Measurements from ENCODE around the gene RFXAP. TPM values are rescaled to one million over a fixed set of nuclear protein-coding genes. Genes with fewer than 3 reads are reported as not detected.
A peak's percentile ranks its signal among the peaks of the same experiment; 100 is the strongest.

Gene RFXAP
- polyA plus RNA-seq, 4 donors = 14.5 to 28.4 (median 17.8) TPM

GRCh38 chr13:36815062-36815461 is 4.0 kb upstream of the RFXAP start:
- no peak for DNase-seq (ENCODE audit: low read depth in 4 of 4, low spot score in 3 of 4)

- DNase-seq (ENCODE audit: low read depth in 4 of 4, low spot score in 3 of 4) = no peak
Observed at GRCh38 chr13:36817996-36818803, 822 bp upstream of the RFXAP start.

GRCh38 chr13:36819739-36820090 is 693 bp downstream of the RFXAP start:
- no peak for DNase-seq (ENCODE audit: low read depth in 4 of 4, low spot score in 3 of 4)

- DNase-seq (ENCODE audit: low read depth in 4 of 4, low spot score in 3 of 4) = no peak
Observed at GRCh38 chr13:36820222-36820621, 1.2 kb downstream of the RFXAP start.

GRCh38 chr13:36822785-36823184 is 3.8 kb downstream of the RFXAP start:
- no peak for DNase-seq (ENCODE audit: low read depth in 4 of 4, low spot score in 3 of 4)

GRCh38 chr13:36829753-36830152 is 10.7 kb downstream of the RFXAP start:
- no peak for DNase-seq (ENCODE audit: low read depth in 4 of 4, low spot score in 3 of 4)

- no peak for DNase-seq (ENCODE audit: low read depth in 4 of 4, low spot score in 3 of 4)
Observed at GRCh38 chr13:36831291-36831690, 12.3 kb downstream of the RFXAP start.

- DNase-seq (ENCODE audit: low read depth in 4 of 4, low spot score in 3 of 4) = no peak
Observed at GRCh38 chr13:36834299-36834698, 15.3 kb downstream of the RFXAP start.

- no peak for DNase-seq (ENCODE audit: low read depth in 4 of 4, low spot score in 3 of 4)
Observed at GRCh38 chr13:36837354-36838092, 18.5 kb downstream of the RFXAP start.

GRCh38 chr13:36839281-36839680 is 20.3 kb downstream of the RFXAP start:
- DNase-seq (ENCODE audit: low read depth in 4 of 4, low spot score in 3 of 4) = no peak

GRCh38 chr13:36839981-36840380 is 21.0 kb downstream of the RFXAP start:
- DNase-seq (ENCODE audit: low read depth in 4 of 4, low spot score in 3 of 4) = no peak

- DNase-seq (ENCODE audit: low read depth in 4 of 4, low spot score in 3 of 4) = no peak
Observed at GRCh38 chr13:36840718-36841250, 21.8 kb downstream of the RFXAP start.

- DNase-seq (ENCODE audit: low read depth in 4 of 4, low spot score in 3 of 4) = no peak
Observed at GRCh38 chr13:36841391-36841790, 22.4 kb downstream of the RFXAP start.

GRCh38 chr13:36847606-36848005 is 28.6 kb downstream of the RFXAP start:
- DNase-seq (ENCODE audit: low read depth in 4 of 4, low spot score in 3 of 4) = peak in 1 of 4 donors; percentile 12

- DNase-seq (ENCODE audit: low read depth in 4 of 4, low spot score in 3 of 4) = no peak
Observed at GRCh38 chr13:36848199-36848982, 29.4 kb downstream of the RFXAP start.

GRCh38 chr13:36850790-36851438 is 31.9 kb downstream of the RFXAP start:
- no peak for DNase-seq (ENCODE audit: low read depth in 4 of 4, low spot score in 3 of 4)

GRCh38 chr13:36857253-36857652 is 38.2 kb downstream of the RFXAP start:
- no peak for DNase-seq (ENCODE audit: low read depth in 4 of 4, low spot score in 3 of 4)

- DNase-seq (ENCODE audit: low read depth in 4 of 4, low spot score in 3 of 4) = peak in 2 of 4 donors; percentile 16 to 41
Observed at GRCh38 chr13:36858290-36858689, 39.3 kb downstream of the RFXAP start.

- DNase-seq (ENCODE audit: low read depth in 4 of 4, low spot score in 3 of 4) = no peak
Observed at GRCh38 chr13:36859259-36859658, 40.2 kb downstream of the RFXAP start.

GRCh38 chr13:36862002-36862685 is 43.1 kb downstream of the RFXAP start:
- no peak for DNase-seq (ENCODE audit: low read depth in 4 of 4, low spot score in 3 of 4)

All from left renal pelvis (tissue), 4 donors.